ENCODE measurements around the gene FDXACB1.
A peak's percentile ranks its signal among the peaks of the same experiment; 100 is the strongest.

The FDXACB1 gene, protein sequence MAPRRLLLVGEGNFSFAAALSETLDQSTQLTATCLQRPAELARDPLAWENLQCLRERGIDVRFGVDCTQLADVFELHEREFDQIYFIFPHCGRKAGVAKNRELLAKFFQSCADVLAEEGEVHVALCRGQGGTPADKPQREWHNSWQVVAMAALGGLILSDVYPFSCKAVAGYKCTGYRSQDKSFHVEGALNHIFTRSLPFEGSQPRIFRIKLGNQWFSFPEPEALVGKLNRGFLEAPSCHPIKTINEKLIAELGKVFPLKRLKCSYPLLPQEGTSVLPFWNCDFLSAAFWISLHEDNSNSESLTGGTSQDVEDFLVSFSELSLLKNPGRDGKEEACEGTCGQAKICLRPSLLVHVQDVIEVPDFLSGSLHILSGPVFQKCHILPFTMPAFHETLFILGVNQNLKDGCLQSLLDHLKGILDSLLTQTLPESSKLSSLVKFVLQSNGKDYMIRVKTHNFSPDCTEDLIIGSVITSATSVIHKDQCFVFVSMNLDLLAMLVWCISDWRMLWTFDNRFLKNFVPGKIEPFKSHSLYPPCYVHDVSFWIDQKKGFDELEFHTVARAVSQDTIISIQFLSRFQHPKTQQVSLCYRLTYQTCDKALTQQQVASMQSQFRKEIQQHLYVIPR

DNA sequence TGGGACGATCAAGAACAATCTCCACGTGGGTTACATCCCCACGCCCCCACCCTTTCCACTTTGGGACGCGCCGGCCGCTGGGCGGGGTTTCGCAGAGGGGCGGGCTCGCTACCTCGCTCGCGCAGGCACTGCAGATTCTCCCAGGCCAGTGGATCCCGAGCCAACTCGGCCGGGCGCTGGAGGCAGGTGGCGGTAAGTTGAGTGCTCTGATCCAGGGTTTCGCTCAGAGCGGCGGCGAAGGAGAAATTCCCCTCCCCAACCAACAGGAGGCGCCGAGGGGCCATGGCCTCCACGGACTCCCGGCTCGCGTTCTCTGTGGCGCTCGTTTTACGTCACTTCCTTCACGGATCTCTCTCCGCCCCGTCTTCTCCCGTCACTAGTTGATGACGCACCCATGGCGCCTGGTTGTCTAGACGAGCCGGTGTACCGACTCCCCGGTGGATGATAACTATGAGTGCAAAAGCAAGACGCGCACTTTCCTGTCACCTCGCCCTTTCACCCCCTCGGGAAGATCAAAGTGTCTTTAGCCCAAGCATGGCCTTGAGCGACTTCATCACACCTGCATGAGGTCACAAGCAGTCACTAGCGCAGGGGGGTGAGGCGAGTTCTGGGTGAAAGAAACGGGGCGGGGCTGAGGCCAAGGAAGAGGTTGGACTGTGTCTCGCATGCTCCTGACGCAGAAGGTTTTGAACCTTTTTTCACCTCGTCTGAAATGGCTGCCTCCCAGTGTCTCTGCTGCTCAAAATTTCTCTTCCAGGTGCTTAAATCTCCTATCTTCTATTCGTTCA, at the start of gene FDXACB1, which contains the start of gene CFAP68:
Gene FDXACB1, minus strand, starts transcription at position 317 of the 788 bp plus-strand sequence. Its CDS starts 33 bp downstream, at position 284.
Gene CFAP68, plus strand, starts transcription at position 693 of the 788 bp plus-strand sequence. Its CDS starts 20 bp downstream, at position 713.
- peak; percentile 97 for DNase-seq (ENCODE audit: low spot score)

DNA sequence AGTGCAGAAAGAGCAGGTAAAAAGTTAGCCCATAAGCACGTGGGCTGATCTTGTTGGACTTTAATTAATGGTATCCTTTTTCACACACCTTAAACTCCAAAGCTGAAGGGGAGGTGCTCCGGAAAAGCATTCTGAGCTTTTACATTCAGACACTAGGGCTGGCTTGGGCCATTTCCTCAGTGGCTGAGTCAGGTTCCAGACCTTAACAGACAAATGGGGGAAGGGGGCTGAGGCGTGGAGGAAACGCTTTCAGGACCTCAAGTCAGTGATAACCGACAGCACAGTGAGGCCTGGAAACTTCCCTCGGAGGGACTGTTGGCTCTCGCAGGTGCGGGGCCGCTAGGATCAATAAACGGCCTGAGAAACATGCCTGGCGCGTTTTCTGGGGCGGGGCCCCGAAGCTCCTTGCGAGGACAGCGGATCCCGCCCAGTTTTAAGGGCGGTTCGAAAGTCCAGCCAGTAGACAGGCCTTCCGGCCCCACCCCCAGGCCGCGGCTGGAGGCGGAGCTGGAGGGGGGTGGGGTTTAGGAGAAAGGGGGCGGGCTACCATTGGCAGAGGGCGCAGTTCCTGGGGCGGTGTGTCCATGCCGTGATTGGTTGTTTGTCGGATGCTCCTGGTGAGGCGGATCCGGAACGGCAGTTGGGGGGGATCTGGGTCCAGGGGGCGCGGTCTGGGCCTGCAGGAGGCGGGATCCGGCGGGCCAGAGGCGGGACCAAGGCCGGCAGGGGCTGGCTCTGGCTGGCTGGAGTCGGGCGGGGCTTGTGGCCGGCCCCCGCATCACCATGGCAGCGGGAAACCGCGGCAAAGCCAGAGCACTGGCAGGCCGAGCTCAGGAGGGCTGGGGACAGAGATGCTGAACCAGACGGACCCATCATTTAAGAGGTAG, 47.8 kb upstream of the FDXACB1 start:
- DNase-seq (ENCODE audit: low spot score) = peak; percentile 97

DNA sequence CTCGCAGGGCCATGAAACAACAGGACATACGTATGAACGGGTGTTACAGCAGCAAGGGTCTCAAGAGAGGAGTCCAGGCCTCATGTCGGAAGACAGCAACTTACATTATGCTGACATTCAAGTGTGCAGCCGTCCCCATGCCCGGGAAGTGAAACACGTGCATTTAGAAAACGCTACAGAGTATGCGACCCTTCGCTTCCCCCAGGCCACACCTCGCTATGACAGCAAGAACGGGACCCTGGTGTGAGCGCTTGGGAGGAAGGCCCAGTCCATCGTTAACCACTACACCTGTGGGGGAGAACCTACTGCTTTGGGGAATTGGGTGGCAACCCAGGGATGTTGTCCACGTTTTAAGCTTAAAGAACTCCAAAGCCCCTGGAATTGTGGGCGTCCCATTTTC, 47.0 kb upstream of the FDXACB1 start:
- no peak for DNase-seq (ENCODE audit: low spot score)

DNA sequence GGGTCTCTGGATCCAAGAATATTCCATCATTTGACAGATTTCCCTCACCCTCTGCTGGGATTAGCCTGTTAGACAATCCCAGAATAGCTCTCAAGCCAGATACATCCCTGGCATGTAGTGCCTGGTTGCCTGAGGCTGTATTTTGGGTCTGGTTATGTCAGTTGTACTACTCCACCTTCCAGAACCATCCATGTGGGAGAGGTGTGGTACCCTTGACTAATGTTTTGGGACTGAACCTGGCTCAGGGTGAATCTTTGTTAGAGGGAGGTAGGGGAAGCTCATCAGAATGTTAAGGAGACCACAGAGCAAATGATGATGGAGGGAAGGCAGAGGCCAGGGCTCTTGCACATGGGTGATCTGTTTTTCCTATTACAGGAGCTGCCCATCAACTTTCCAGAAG, 45.0 kb upstream of the FDXACB1 start:
- DNase-seq (ENCODE audit: low spot score) = no peak

DNA sequence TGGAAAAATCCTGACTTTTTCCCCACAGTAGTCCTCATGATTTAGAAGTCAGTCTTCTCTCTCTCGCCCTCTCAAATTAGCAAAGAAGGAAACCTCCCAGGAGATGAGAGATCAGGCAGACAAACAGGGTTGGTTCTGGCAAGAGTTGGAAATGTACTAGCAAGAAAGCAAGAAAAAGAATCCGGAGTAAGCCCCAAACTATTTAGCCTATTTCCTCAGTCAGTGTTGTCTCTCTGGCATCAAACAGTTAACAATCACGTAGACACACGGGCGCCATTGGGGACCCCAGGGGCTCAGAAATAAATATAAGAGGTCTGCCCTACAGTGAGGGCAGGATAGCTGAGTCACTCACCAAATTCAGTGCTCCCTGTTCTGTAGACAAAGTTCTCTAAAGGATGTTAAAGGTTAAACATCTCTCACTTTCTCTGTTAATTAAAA, 44.4 kb upstream of the FDXACB1 start:
- peak; percentile 25 for DNase-seq (ENCODE audit: low spot score)

DNA sequence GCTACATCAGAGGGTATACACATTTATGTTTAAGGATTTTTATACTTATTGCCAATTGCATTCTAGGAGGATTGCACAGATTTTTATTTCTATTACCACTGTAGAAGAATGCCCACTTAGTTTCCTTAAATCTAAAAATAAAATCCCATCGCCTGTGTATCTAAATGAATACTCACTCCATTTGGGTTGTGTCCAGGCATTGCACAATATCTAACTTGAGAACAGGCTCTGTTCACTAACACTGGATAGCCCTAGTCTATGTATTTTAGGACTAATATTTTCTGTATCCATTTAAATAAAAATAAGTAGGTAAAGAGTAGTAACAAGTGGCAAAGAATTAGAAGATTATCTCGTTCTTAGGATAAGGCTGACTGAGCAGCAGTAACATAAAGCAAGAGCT, 43.8 kb upstream of the FDXACB1 start:
- peak; percentile 61 for DNase-seq (ENCODE audit: low spot score)

DNA sequence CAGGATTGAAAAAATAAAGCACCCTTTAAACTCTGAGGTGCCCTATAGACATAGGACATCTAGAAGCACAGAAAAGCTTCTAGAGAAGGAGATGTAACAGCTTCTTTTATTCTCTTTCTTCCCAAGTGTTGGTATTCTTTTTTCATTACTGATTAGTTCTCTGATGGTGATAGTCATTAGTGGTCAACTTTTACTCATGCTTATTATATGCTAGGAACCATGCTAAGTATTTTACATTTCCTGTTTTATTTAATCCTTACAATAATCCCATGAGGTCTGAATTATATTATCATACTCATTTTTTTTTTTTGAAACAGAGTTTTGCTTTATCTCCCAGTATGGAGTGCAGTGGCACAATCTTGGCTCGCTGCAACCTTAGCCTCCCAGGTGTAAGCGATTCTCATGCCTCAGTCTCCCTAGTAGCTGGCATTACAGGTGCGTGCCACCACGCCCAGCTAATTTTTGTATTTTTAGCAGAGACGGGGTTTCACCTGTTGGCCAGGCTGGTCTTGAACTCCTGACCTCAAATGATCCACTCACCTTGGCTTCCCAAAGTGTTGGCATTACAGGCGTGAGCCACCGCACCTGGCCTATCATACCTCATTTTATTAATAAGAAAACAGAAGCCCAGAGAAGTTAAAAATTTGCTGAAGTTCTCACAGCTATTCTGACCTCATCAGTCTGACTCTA, 42.7 kb upstream of the FDXACB1 start:
- DNase-seq (ENCODE audit: low spot score) = no peak

DNA sequence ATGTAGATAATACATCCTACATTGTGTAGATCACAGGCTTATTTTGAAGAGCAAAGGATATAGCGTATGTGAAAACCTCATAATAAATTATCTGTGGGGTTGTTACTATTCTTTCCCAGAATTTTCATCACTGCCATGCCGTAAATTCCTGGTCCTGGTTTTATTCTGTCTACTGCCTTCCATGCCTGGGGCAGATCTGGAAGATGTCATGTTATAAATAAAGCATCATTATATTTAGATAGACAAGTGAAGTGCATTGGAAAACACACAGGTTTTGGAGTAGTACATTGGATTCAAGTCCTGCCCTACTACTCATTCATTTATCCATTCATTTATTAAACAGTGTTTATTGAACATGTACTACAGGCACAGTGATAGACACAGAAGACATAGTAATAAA, 41.9 kb upstream of the FDXACB1 start:
- no peak for DNase-seq (ENCODE audit: low spot score)

DNA sequence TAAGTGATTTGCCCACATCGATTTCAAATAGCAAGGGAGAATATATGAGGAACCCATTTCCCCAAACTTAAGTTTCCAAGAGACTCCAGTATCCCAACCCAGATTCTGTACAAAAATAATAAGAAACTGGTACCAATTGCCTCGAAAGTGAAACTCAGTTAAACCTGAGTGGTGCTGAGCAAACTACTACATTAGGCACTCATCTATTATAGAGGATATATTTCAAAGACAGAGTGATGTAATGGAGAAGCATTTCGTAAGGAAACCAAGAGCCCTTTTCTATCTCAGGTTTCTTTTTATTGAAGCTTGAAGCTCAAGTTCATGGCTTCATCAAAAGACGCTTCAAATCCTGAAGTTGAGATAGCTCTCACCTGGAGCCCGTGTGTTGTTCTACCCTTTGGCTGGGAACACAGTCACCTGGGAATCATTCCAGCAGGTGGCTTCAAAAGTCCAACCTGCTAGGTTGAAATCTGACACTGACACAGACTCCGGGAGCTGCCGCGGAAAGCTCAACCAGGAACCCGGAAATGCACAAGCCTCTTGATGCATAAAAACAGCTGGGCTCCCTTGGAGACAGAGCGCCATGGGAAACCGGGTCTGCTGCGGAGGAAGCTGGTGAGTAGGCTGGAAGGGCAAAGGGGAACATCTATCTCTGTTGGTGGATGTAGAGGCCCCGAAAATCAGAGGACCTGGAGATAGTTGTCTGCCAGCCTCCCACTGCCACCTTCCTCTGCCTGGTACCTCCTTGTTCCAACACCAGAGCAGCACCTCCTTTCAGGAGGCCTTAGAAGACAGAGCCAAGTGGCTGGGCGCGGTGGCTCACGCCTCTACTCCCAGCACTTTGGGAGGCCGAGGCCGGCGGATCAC, 39.7 kb upstream of the FDXACB1 start, which contains the start of gene C11orf52:
Gene C11orf52, plus strand, starts transcription at position 524 of the 867 bp plus-strand sequence. Its CDS starts 60 bp downstream, at position 584.
- peak; percentile 50 for DNase-seq (ENCODE audit: low spot score)

DNA sequence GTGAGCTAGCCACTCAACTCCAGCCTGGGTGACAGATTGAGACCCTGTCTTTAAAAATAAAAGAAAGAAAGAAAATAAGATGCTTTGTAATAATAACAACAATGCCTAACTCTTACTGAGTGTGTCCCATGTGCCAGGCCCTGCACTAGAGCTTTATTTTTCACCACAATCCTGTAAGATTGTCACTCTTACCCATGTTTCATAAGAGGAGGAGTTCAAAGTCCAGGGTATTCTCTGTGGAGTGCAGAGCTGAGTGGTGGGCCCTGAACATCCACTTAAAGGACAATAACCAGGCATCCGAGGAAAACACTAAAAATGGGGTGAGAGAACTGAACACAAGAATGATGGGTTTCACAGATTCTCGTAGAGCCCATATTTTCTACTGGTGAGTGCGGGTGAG, 38.8 kb upstream of the FDXACB1 start:
- DNase-seq (ENCODE audit: low spot score) = no peak

DNA sequence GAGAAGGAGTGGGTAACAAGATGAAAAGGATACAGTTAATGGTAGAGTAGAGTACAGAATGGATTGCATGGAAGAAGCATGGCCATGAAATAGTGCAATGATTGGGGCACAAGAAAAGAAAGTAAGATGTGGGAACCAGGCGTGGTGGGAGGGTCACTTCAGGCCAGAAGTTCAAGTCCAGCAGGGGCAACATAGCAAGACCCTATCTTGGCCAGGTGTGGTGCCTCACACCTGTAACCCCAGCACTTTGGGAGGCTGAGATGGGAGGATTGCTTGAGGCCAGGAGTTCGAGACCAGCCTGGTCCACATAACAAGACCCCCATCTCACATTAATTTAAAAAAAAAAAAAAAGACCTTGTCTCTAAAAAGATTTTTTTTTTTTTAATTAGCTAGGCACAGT, 38.3 kb upstream of the FDXACB1 start:
- DNase-seq (ENCODE audit: low spot score) = no peak

DNA sequence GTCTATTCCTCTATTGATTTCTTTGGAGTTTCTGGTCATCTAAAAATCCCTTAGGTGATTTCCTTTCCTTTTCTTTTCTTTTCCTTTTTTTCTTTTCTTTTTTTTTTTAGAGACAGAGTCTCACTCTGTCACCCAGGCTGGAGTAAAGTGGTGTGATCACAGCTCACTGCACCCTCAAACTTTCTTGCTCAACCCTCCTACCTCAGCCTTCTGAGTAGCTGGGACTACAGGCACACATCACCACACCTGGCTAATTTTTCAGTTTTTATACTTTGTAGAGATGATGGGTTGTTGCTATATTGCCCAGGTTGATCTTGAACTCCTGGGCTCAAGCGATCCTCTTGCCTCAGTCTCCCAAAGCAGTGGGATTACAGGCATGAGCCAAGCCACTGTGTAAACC, 37.8 kb upstream of the FDXACB1 start:
- DNase-seq (ENCODE audit: low spot score) = no peak

DNA sequence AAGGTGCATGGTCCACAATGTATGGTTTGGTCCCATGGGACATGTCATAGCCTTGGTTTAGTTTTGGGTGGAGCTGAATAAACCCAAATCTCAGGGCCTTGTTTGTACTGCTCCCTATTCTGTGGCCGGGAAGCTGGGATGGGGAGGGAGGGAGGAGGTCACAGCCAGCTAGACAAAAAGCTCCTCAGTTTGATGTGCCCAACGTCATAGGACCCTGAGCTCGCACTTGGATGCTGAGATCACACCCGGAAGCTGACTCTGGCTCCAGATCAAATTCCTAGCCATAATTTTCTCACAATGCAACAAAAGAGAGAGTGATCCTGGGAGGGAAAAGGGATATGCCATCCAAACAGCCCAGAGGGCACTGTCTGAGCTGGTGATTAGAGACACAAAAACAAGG, 35.0 kb upstream of the FDXACB1 start:
- DNase-seq (ENCODE audit: low spot score) = peak; percentile 79

DNA sequence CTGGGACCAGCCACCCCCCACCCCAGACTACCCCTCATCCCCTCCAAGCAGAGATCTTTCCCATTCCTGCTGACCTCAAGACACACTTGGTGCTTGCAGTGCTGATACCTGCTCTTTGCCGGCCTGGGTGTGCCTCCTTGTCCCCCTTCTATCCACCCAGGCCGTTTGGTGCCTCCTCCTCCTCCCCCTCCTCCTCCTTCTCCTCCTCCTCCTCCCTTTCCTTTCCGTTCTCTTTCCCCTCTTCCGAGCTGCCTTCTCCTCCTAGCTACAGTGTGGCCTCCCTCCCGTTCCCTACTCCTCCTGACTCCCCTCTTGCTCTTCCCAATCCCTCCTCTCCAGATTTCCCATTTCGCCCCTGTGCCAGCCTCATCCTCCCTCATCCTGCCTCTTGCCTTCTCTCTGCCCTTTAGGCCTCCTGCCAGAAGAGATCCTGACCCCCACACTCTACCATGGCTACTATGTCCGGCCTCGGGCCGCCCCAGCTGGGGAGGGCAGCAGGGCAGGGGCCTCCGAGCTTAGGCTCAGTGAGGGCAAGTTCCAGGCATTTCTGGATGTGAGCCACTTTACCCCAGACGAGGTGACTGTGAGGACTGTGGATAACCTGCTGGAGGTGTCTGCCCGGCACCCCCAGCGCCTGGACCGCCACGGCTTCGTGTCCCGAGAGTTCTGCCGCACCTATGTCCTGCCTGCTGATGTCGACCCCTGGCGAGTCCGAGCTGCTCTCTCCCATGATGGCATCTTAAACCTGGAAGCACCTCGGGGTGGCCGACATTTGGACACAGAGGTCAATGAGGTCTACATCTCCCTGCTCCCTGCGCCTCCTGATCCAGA, 34.3 kb upstream of the FDXACB1 start:
- DNase-seq (ENCODE audit: low spot score) = peak; percentile 26

DNA sequence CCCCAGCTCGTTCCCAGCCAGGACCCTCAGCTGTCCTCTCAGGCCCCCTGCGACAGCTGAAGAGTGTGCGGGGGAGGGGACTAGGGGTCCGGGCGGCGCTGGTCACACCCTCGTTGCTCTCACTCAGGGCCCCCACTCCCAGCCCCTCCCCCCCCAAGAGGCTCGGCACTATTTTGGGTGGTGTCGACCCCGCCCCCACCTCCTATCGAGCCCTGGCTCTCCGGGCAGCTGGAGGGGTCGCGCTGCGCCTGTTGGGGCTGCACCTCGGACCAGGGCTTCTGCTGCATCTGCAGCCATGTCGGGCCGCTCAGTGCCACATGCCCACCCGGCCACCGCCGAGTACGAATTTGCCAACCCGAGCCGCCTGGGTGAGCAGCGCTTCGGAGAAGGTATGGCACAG, 33.6 kb upstream of the FDXACB1 start, which contains the start of gene HSPB2:
Gene HSPB2, plus strand, starts transcription at position 200 of the 400 bp plus-strand sequence. Its CDS starts 96 bp downstream, at position 296.
- DNase-seq (ENCODE audit: low spot score) = no peak

DNA sequence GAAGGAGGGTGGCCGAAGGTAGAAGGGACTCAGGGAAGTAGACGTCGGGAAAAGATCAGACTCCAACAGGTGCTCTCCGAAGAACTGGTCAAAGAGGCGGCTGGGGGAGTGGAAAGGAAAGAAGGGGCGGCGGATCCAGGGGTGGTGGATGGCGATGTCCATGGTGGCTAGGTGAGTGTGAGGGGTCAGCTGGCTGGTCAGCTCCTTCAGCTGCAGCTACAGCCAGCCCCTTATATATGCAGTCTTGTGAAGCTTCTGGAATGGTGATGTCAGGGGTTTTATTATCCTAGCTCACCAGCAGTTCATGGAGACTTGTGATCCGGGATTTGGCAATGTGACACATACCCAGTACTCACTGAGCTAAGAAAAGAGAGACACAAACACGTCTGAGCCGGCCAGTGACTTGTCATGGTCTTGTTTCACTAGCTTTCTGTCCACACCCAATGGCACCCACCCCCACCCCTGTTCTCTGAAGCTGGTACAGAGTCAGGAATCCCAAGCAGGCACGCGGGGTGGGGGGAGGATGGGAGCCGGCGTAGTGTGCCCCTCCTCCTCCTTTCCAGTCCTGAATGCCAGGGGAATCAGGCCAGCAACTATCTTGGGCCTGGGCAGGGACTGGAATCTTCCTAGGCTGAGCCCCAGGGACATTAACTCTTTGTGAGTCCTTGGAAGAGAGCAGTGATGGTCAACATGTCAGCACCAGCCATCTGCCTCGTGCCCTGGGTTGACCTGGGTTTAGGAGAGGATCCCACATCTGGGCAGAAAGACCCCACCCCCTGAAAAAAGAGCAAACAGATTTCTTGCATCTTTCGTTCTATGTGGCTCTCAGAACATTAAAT, 32.8 kb upstream of the FDXACB1 start, which contains the start of gene CRYAB:
Gene CRYAB, minus strand, starts transcription at position 208 of the 839 bp plus-strand sequence. Its CDS starts 46 bp downstream, at position 162.
- peak; percentile 90 for DNase-seq (ENCODE audit: low spot score)
